HG03565 (cell line): Measurements from ENCODE around the gene LDLRAD4.

Source experiments
- ATAC-seq: cut with Tn5 transposase; IDR thresholded peaks from one replicate; pipeline ENCODE4 v1.9.1; 2021; ENCODE audit warnings: mild to moderate bottlenecking, moderate library complexity; ENCODE audit not compliant: unreplicated experiment

Gene LDLRAD4

DNA sequence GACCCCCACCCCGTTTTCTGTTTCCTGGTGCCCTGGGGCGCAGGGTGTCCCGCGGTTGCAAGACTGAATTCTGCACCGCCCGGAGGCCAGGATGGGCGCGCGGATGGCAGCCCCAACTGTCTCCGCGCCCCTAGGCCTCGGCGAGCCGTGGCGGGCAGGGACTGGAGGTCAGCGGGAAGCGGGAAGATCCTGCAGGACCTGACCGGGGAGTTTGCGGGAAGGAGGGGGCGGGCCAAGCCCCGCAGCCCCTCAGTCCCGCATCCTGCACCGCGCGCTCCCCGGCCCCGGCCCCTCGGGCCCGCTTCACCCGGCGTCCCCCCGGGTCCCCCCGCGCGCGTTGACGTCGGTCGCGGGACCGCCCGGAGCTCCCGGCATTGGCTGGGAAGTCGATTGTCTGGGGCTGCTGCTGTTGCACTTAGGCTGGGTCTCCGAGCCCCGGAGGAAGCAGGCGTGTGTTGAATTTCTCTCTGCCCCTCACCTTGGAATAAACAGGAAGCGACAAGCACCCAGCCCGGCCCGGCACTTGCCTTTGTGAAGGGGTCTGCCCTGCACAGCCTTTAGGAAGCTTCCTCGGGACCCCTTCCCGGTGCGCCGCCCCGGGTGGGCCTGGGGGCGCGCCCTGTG, at the start of gene LDLRAD4:
TSS of gene LDLRAD4 (plus strand) at position 393 of the 624 bp plus-strand sequence.
- no peak for ATAC-seq

DNA sequence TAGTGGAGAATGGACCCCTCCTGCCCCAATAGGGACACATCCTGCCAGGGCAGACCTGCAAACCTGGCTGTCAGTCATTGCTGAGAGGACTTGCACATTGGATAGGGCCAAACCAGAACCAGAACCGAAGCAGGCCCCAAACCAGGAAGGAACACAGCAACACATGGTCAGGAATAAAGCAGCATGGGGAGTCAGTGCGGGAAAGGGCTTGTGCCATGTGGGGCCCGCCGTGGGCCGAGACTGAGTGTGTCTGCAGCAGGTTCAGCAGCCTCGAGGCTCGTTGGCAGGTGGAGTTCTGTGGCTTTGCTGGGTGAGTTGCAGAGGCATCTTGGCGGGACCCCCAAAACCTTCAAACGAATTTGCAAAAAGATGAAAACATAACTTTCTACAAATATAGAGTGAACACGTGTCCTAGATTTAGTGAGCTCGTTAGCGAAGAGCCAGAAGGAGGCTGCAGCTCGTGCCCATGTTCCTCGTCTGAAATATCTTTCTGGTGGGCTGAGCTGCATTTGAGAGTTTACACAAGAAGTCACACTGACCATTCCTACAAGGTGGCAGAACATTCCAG, 44.9 kb upstream of the LDLRAD4 start:
- no peak for ATAC-seq

- no peak for ATAC-seq
Measured at GRCh38 chr18:13175266-13175665, 43.3 kb upstream of the LDLRAD4 start.

GRCh38 chr18:13175754-13176210, 42.8 kb upstream of the LDLRAD4 start:
- ATAC-seq = no peak

DNA sequence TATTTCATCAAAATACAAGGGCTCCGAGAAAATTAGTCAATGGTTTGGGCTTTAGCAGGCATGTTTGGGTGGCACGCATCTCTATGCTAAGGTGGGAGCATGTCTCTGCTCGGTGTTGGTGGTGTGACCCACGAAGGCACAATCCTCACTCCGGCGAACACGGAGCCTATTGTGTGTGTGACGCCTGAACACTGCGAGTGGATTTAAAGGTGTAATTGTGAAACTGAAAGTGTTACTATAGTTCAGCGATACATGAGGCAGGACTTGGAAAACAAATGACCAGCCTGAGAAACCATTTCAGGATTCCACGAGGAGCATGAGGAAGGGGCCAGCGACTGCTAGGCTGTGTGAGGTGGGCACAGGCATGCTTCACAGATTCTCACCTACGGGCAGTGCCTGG, 41.7 kb upstream of the LDLRAD4 start:
- ATAC-seq = no peak

- no peak for ATAC-seq
Measured at GRCh38 chr18:13178197-13178596, 40.4 kb upstream of the LDLRAD4 start.

- no peak for ATAC-seq
Measured at GRCh38 chr18:13178976-13179375, 39.6 kb upstream of the LDLRAD4 start.

DNA sequence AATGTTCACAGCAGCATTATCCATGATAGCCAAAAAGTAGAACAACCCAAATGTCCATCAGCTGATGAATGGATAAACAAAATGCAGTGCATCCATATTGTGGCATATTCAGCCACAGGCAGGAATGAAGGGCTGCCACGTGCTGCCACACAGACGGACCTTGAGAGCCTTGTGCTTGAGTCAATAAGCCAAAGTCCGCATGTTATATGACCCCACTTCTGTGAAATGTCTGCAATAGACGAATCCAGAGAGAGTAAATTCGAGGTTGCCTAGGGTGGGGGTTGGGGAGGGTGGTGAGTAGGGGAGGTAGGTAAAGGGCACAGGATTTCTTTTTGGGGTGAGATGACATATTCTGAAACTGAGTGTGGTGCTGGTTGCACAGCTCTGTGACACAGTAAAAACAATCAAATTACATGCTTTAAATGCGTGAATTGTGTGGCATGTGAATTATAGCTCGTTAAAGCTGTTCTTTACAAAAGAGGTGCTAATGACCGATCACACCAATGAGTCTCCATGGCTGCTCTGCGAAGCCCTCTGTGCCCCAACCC, 38.9 kb upstream of the LDLRAD4 start:
- ATAC-seq = no peak

GRCh38 chr18:13180614-13181375, 37.8 kb upstream of the LDLRAD4 start:
- ATAC-seq = no peak

GRCh38 chr18:13181765-13182164, 36.8 kb upstream of the LDLRAD4 start:
- no peak for ATAC-seq

DNA sequence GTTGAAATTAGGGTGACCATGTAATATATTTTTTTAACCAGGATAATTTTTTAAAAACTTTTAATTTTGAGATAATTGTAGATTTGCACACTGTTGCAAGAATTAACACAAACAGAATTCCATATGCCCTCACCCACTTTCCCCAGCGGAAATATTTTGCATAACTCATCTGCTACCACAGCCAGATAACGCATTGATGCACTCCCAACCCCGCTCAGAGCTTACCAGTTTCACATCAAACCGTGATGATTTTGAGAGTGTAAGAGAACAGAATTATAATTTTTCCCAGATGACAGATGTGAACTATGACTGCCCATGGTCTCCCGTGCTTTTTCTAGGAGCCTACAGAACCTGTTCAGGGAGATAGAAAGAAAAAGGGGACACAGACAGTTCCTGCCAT, 35.2 kb upstream of the LDLRAD4 start:
- no peak for ATAC-seq

DNA sequence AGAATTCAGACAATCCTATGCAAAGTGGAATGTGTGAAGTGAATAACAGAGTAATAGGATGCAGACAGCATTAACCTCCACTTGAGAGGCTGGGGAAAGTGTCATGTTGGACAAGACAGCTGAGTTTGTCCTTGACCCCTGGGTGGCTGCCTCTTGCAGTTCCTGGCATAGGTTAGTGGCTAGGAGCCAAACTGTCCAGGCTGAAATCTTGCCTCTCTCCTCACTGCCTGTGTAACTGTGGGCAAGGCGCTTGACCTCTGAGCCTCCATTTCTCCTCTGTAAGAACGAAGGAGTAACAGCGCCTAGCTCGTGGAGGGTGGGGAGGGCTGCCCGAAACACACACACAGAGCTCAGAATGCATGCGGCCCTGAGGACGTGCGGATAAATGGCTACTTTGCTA, 34.8 kb upstream of the LDLRAD4 start:
- no peak for ATAC-seq

- ATAC-seq = no peak
Measured at GRCh38 chr18:13184396-13184795, 34.2 kb upstream of the LDLRAD4 start.

GRCh38 chr18:13185675-13186198, 32.8 kb upstream of the LDLRAD4 start:
- no peak for ATAC-seq

DNA sequence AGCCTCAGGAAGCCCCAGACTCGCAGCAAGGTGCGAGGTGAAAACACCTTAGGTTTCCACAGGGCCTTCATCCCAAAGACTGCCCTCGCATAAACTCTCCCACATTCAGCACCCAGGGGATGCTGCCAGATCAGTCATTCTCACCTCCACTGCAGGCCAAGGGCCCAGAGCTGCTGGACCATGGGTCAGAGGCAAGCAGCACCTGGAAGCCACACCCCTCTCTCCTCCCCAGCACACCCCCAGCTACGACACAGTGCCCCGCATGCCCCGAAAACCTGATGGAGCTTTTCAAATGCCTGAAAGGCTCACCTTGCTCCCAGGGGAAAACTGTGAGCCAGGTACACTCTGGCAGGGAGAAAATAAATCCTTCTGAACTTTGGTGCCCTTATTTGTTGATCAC, 31.9 kb upstream of the LDLRAD4 start:
- ATAC-seq = no peak

- no peak for ATAC-seq
Measured at GRCh38 chr18:13187498-13187897, 31.1 kb upstream of the LDLRAD4 start.

DNA sequence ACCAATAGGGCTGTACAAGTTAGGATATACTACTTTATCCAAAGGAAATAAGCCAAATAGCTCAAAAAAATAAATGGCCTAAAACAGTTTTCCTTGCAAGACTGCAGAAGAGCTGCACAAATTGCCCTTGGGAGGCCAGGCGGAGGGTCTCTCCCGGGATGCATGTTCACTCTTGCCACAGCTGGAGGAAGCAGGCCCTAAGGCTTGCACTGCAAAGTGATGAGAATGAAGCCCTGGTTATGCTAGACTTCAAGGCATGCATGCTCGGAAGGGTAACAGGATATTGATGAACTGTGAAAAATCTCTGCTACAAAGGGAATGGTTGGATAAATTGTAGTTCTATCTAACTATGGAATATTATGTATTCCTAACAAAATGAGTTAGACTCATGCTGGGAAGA, 27.5 kb upstream of the LDLRAD4 start:
- no peak for ATAC-seq

- ATAC-seq = no peak
Measured at GRCh38 chr18:13191779-13192178, 26.8 kb upstream of the LDLRAD4 start.

DNA sequence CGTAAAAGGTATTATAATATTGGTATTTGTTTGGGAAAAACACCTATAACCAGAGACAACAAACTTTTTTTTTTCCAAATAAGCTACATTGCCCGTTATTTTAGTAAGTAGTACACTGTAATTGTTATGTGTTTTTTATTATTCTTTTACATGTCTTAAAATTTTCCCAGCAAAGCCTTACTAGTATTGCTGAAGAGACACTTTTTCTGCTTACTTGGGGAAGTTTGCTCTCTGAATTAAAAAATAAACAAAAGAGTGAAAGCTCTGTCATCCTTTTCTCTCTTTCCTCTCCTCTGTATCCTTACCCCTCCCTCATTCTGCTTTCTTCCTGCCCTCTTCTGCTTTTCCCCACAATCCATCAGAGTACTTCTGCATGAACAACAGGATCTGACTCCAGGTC, 25.6 kb upstream of the LDLRAD4 start:
- ATAC-seq = no peak

DNA sequence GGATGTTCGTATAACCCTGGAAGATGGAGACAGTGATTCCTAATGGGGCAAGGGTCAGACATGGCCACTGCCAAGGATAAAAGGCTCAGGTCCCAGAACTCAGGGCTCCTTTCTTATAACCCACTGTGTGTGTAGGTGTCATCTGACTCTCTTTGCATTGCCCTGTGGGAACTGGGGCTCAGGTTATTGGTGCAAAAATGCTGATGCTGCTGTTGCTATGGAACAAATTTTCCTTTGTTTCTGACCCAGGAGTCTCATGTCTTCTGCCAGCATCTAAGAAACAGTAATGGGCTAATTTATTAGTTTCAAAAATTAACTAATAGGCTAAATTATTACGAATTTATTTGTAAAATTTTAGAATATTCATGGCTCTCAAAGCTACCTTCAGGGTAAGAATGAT, 24.3 kb upstream of the LDLRAD4 start:
- no peak for ATAC-seq

DNA sequence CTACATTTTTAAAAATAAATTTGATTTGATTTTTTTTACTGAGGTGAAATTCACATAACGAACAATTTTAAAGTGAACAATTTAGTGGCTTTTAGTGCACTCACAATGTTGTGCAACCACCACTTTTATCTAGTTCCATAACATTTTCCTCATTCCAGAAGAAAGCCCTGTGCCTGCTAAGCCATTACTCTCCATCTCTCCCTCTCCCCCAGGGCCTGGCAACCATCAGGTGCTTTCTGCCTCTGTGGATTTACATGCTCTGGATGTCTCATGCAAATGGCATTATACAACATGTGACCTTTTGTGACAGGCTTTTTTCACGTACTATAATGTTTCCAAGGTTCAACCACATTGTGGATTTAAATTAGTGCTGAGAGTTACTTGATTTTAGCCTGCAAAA, 19.9 kb upstream of the LDLRAD4 start:
- no peak for ATAC-seq

- no peak for ATAC-seq
Measured at GRCh38 chr18:13199169-13199568, 19.4 kb upstream of the LDLRAD4 start.
